OCI-LY1 (cell line): ENCODE measurements around the gene ARHGEF6.

Experiments
- H2AFZ ChIP-seq: fragments of 200-600 bp; sonication (generic), shearing (Covaris generic); 2 replicates; pipeline ENCODE4 v1.6.0; 2014; ENCODE audit warnings: antibody characterized with exemption, mild to moderate bottlenecking, low read length
- H3F3A ChIP-seq: fragments of 200-600 bp; sonication (generic), shearing (Covaris generic); 2 replicates; pipeline ENCODE4 v1.6.0; 2014; ENCODE audit warnings: mild to moderate bottlenecking, antibody characterized with exemption, low read length, moderate library complexity; ENCODE audit not compliant: insufficient read depth
- H3K27ac ChIP-seq: fragments of 200-600 bp; sonication (generic); 2 replicates; pipeline ENCODE4 v1.5.1; 2014; ENCODE audit warnings: low read length, mixed run types, mild to moderate bottlenecking, low read depth; ENCODE audit not compliant: poor library complexity, severe bottlenecking
- H3K27me3 ChIP-seq: fragments of 200-600 bp; sonication (generic); 2 replicates; pipeline ENCODE4 v1.6.0; 2014; ENCODE audit warnings: antibody characterized with exemption, mild to moderate bottlenecking, low read length, moderate library complexity; ENCODE audit not compliant: insufficient read depth
- H3K36me3 ChIP-seq: fragments of 200-600 bp; sonication (generic); 2 replicates; pipeline ENCODE4 v1.6.1; 2014; ENCODE audit warnings: mild to moderate bottlenecking, antibody characterized with exemption, low read length, moderate library complexity, mixed read lengths; ENCODE audit not compliant: insufficient read depth
- H3K4me1 ChIP-seq: fragments of 200-600 bp; sonication (generic); 2 replicates; pipeline ENCODE4 v1.5.1; 2014; ENCODE audit warnings: mild to moderate bottlenecking, low read length, moderate library complexity; ENCODE audit not compliant: insufficient read depth, severe bottlenecking
- H3K4me2 ChIP-seq: fragments of 200-600 bp; sonication (generic), shearing (Covaris generic); 2 replicates; pipeline ENCODE4 v1.6.1; 2014; ENCODE audit warnings: low read length
- H3K4me3 ChIP-seq: fragments of 200-600 bp; sonication (generic); 2 replicates; pipeline ENCODE4 v1.5.1; 2014; ENCODE audit warnings: low read length, low read depth, mild to moderate bottlenecking, mixed read lengths; ENCODE audit not compliant: poor library complexity, severe bottlenecking
- H3K79me2 ChIP-seq: fragments of 200-600 bp; shearing (Covaris generic); 2 replicates; pipeline ENCODE4 v1.6.1; 2016; ENCODE audit warnings: mixed run types, low read length, mixed read lengths; ENCODE audit not compliant: insufficient read depth
- H3K9ac ChIP-seq: fragments of 200-600 bp; sonication (generic), shearing (Covaris generic); 2 replicates; pipeline ENCODE4 v1.6.1; 2014; ENCODE audit warnings: mild to moderate bottlenecking, low read length, mixed read lengths
- H3K9me2 ChIP-seq: fragments of 200-600 bp; sonication (generic), shearing (Covaris generic); 2 replicates; pipeline ENCODE4 v1.6.1; 2014; ENCODE audit warnings: low read depth, mild to moderate bottlenecking, low read length, mixed read lengths
- H3K9me3 ChIP-seq: fragments of 200-600 bp; shearing (Covaris generic); 2 replicates; pipeline ENCODE4 v1.6.1; 2014; ENCODE audit warnings: low read length, mixed read lengths
- H4K20me1 ChIP-seq: fragments of 200-600 bp; sonication (generic), shearing (Covaris generic); 2 replicates; pipeline ENCODE4 v1.6.0; 2016; ENCODE audit warnings: mild to moderate bottlenecking, low read length; ENCODE audit not compliant: insufficient read depth
- CTCF ChIP-seq: fragments of 200-600 bp; sonication (generic), shearing (Covaris generic); IDR thresholded peaks from 2 replicates; pipeline ENCODE4 v1.5.1; 2017; ENCODE audit warnings: mild to moderate bottlenecking, antibody characterized with exemption, low read length, moderate library complexity, mixed read lengths
- EZH2 ChIP-seq: fragments of 200-600 bp; sonication (generic), shearing (Covaris generic); IDR thresholded peaks from 2 replicates; pipeline ENCODE4 v1.8.0; 2017; ENCODE audit warnings: borderline replicate concordance, mixed run types, mild to moderate bottlenecking, antibody characterized with exemption, low read length, moderate library complexity, mixed read lengths

ARHGEF6 gene

GRCh38 chrX:136647677-136648360 is 132.9 kb downstream of the ARHGEF6 start, which contains the start of gene CD40LG:
Gene CD40LG, plus strand, starts transcription at chrX:136648158. Its CDS starts 91 bp downstream, at chrX:136648249.
- no peaks in the 10 kb centered on the region for H3K4me1 ChIP-seq
- no peak within 1 kb of the TSS for H3K27ac ChIP-seq
- H3K4me2 ChIP-seq, result no peak within 1 kb of the TSS
- TF ChIP-seq CTCF, result no peak
- no peak for TF ChIP-seq EZH2
- no peaks in the 10 kb centered on the region for H3K27me3 ChIP-seq
- no peak within 1 kb of the TSS for H2AFZ ChIP-seq
- H3F3A ChIP-seq, result no peaks in the 10 kb centered on the region
- H3K4me3 ChIP-seq, result no peak within 1 kb of the TSS
- no peaks in the 10 kb centered on the region for H3K9me3 ChIP-seq
- no peak within 1 kb of the TSS for H3K9ac ChIP-seq
- no peaks in the 10 kb centered on the region for H3K79me2 ChIP-seq
- H3K36me3 ChIP-seq, result no peaks in the 10 kb centered on the region
- no peaks in the 10 kb centered on the region for H3K9me2 ChIP-seq
- no peaks in the 10 kb centered on the region for H4K20me1 ChIP-seq

GRCh38 chrX:136646602-136647239 is 134.0 kb downstream of the ARHGEF6 start:
- Histone ChIP-seq H3K79me2 (no peaks in the 10 kb centered on the region), H2AFZ (no peak overlapping the region), H3K4me1 (no peaks in the 10 kb centered on the region), H3K27ac (no peak overlapping the region), H3K4me2 (no peak overlapping the region), H3K27me3 (no peaks in the 10 kb centered on the region), H3K9ac (no peak overlapping the region), H3K9me3 (no peaks in the 10 kb centered on the region), H3K4me3 (no peak overlapping the region), H4K20me1 (no peaks in the 10 kb centered on the region), H3F3A (no peaks in the 10 kb centered on the region), H3K36me3 (no peaks in the 10 kb centered on the region), H3K9me2 (no peaks in the 10 kb centered on the region)
- TF ChIP-seq EZH2 (no peak), CTCF (no peak)

GRCh38 chrX:136643243-136643642 is 137.5 kb downstream of the ARHGEF6 start:
- Histone ChIP-seq H3K4me1 (no peaks in the 10 kb centered on the region), H3K79me2 (no peaks in the 10 kb centered on the region), H3K27ac (no peak overlapping the region), H3K4me2 (no peak overlapping the region), H4K20me1 (no peaks in the 10 kb centered on the region), H3K9ac (no peak overlapping the region), H3K4me3 (no peak overlapping the region), H3K36me3 (no peaks in the 10 kb centered on the region), H2AFZ (no peak overlapping the region), H3K9me2 (no peaks in the 10 kb centered on the region), H3F3A (no peaks in the 10 kb centered on the region), H3K9me3 (no peaks in the 10 kb centered on the region), H3K27me3 (no peaks in the 10 kb centered on the region)
- TF ChIP-seq EZH2, result no peak
- no peak for TF ChIP-seq CTCF
